MM.1S (cell line): ENCODE results near the gene CYTH4.

Source experiments
- DNase-seq: peaks from one replicate; pipeline ENCODE4 v3.0.0-alpha.2; 2015
- H2AFZ ChIP-seq: fragments of 300-600 bp; sonication (generic); 2 replicates; pipeline ENCODE4 v1.6.0; 2016; ENCODE audit warnings: antibody characterized with exemption, low read length
- H3F3A ChIP-seq: fragments of 300-600 bp; sonication (generic); 2 replicates; pipeline ENCODE4 v1.6.1; 2016; ENCODE audit warnings: mild to moderate bottlenecking, antibody characterized with exemption, low read length, moderate library complexity, mixed read lengths; ENCODE audit not compliant: insufficient read depth
- H3K27ac ChIP-seq: fragments of 300-600 bp; sonication (generic); 2 replicates; pipeline ENCODE4 v1.5.1; 2016; ENCODE audit warnings: mild to moderate bottlenecking, low read length
- H3K27me3 ChIP-seq: fragments of 300-600 bp; sonication (generic); replicated peaks from 2 replicates; pipeline ENCODE4 v1.6.0; 2016; ENCODE audit warnings: low read length; ENCODE audit not compliant: insufficient read depth
- H3K36me3 ChIP-seq: fragments of 300-600 bp; sonication (generic); replicated peaks from 2 replicates; pipeline ENCODE4 v1.6.1; 2016; ENCODE audit warnings: mild to moderate bottlenecking, low read length, mixed read lengths; ENCODE audit not compliant: insufficient read depth
- H3K4me1 ChIP-seq: fragments of 300-600 bp; sonication (generic); 2 replicates; pipeline ENCODE4 v1.6.1; 2016; ENCODE audit warnings: low read length, mixed read lengths
- H3K4me2 ChIP-seq: fragments of 300-600 bp; sonication (generic); 2 replicates; pipeline ENCODE4 v1.6.0; 2016; ENCODE audit warnings: low read depth, low read length
- H3K4me3 ChIP-seq: fragments of 300-600 bp; sonication (generic); 2 replicates; pipeline ENCODE4 v1.5.1; 2016; ENCODE audit warnings: low read length, mixed read lengths
- H3K79me2 ChIP-seq: fragments of 300-600 bp; sonication (generic); 2 replicates; pipeline ENCODE4 v1.6.1; 2016; ENCODE audit warnings: mixed run types, low read length, mixed read lengths
- H3K9ac ChIP-seq: fragments of 300-600 bp; sonication (generic); 2 replicates; pipeline ENCODE4 v1.6.1; 2016; ENCODE audit warnings: low read length, mixed read lengths
- H3K9me2 ChIP-seq: fragments of 300-600 bp; sonication (generic); replicated peaks from 2 replicates; pipeline ENCODE4 v1.6.1; 2016; ENCODE audit warnings: mild to moderate bottlenecking, low read length, mixed read lengths; ENCODE audit not compliant: insufficient read depth
- H3K9me3 ChIP-seq: fragments of 300-600 bp; sonication (generic); replicated peaks from 2 replicates; pipeline ENCODE4 v1.6.1; 2016; ENCODE audit warnings: mild to moderate bottlenecking, low read length, mixed read lengths; ENCODE audit not compliant: insufficient read depth
- H4K20me1 ChIP-seq: fragments of 300-600 bp; sonication (generic); 2 replicates; pipeline ENCODE4 v1.6.1; 2016; ENCODE audit warnings: mild to moderate bottlenecking, low read length, moderate library complexity, mixed read lengths; ENCODE audit not compliant: insufficient read depth
- CTCF ChIP-seq: fragments of 300-600 bp; sonication (generic); IDR thresholded peaks from 2 replicates; pipeline ENCODE4 v1.5.1; 2016; ENCODE audit warnings: antibody characterized with exemption, low read length, mixed read lengths
- EZH2 ChIP-seq: fragments of 300-600 bp; sonication (generic); optimal IDR thresholded peaks from 2 replicates; pipeline ENCODE3; 2017; ENCODE audit warnings: low read depth, mild to moderate bottlenecking, antibody characterized with exemption, low read length, mixed read lengths
- EZH2phosphoT487 ChIP-seq: fragments of 300-600 bp; sonication (generic); IDR thresholded peaks from 2 replicates; pipeline ENCODE4 v1.6.1; 2018; ENCODE audit warnings: antibody characterized with exemption, low read length

The CYTH4 gene

GRCh38 chr22:37260155-37260795 lies 22.0 kb upstream of the CYTH4 start:
- peak overlapping the region; percentile 50; the same call in 1 of the 2 replicates for H2AFZ ChIP-seq
- H3K9ac ChIP-seq: no peak overlapping the region
- no peaks in the 10 kb centered on the region for H3K27me3 ChIP-seq
- no peaks in the 10 kb centered on the region for H3K36me3 ChIP-seq
- no peak for TF ChIP-seq CTCF
- no peak for TF ChIP-seq EZH2
- no peak for TF ChIP-seq EZH2phosphoT487
- no peaks in the 10 kb centered on the region for H3K9me2 ChIP-seq
- no peak overlapping the region for H3K27ac ChIP-seq
- no peak for DNase-seq
- no peak overlapping the region for H3K4me3 ChIP-seq
- H3K9me3 ChIP-seq: no peaks in the 10 kb centered on the region
- no peaks in the 10 kb centered on the region for H3F3A ChIP-seq
- no peaks in the 10 kb centered on the region for H3K79me2 ChIP-seq
- no peaks in the 10 kb centered on the region for H4K20me1 ChIP-seq
- H3K4me2 ChIP-seq: peak overlapping the region; percentile 27; the same call in 1 of the 2 replicates
- peaks cover 14% of the 10 kb centered on the region for H3K4me1 ChIP-seq

- Histone ChIP-seq H3K9ac (no peak overlapping the region), H3K27me3 (no peaks in the 10 kb centered on the region), H2AFZ (peak overlapping the region; percentile 50), H3K4me3 (no peak overlapping the region), H3K9me3 (no peaks in the 10 kb centered on the region), H3K4me2 (peak overlapping the region; percentile 27; the same call in 1 of the 2 replicates), H3K4me1 (peaks cover 16% of the 10 kb centered on the region), H3K9me2 (no peaks in the 10 kb centered on the region), H3K36me3 (no peaks in the 10 kb centered on the region), H3K27ac (no peak overlapping the region), H3K79me2 (no peaks in the 10 kb centered on the region), H4K20me1 (no peaks in the 10 kb centered on the region), H3F3A (0 out of 2 replicates have a peak, but pooled peaks cover 2% of the 10 kb centered on the region)
- peak; percentile 76 for DNase-seq
- TF ChIP-seq EZH2phosphoT487 (no peak), CTCF (peak; percentile 96)
Measured at GRCh38 chr22:37260901-37261336, 21.4 kb upstream of the CYTH4 start.

- no peak overlapping the region for H3K27ac ChIP-seq
- 0 out of 2 replicates have a peak, but pooled peaks cover 3% of the 10 kb centered on the region for H3F3A ChIP-seq
- H3K4me3 ChIP-seq: no peak overlapping the region
- no peak for DNase-seq
- no peaks in the 10 kb centered on the region for H3K36me3 ChIP-seq
- H3K9me3 ChIP-seq: no peaks in the 10 kb centered on the region
- H3K79me2 ChIP-seq: no peaks in the 10 kb centered on the region
- peaks cover 24% of the 10 kb centered on the region for H3K4me1 ChIP-seq
- H3K9me2 ChIP-seq: no peaks in the 10 kb centered on the region
- no peak overlapping the region for H2AFZ ChIP-seq
- H3K9ac ChIP-seq: no peak overlapping the region
- no peaks in the 10 kb centered on the region for H4K20me1 ChIP-seq
- TF ChIP-seq EZH2 (no peak), CTCF (no peak), EZH2phosphoT487 (no peak)
- H3K27me3 ChIP-seq: no peaks in the 10 kb centered on the region
- H3K4me2 ChIP-seq: no peak overlapping the region
Measured at GRCh38 chr22:37262346-37262745, 20.0 kb upstream of the CYTH4 start.
